Measurements from ENCODE around the gene UNC13C.

Gene UNC13C

GRCh38 chr15:54567408-54568035 is 589.3 kb downstream of the UNC13C start:
- DNase-seq (ENCODE audit: low read depth in 2 of 2), result no peak

- no peak for DNase-seq (ENCODE audit: low read depth in 2 of 2)
These were observed 590.1 kb downstream of the UNC13C start for GRCh38 chr15:54568381-54568780.

GRCh38 chr15:54571576-54571975 is 593.3 kb downstream of the UNC13C start:
- no peak for DNase-seq (ENCODE audit: low read depth in 2 of 2)

GRCh38 chr15:54575586-54575985 is 597.3 kb downstream of the UNC13C start:
- DNase-seq (ENCODE audit: low read depth in 2 of 2), result no peak

GRCh38 chr15:54576298-54576935 is 598.2 kb downstream of the UNC13C start:
- no peak for DNase-seq (ENCODE audit: low read depth in 2 of 2)

- no peak for DNase-seq (ENCODE audit: low read depth in 2 of 2)
These were observed 599.4 kb downstream of the UNC13C start for GRCh38 chr15:54577476-54578250.

GRCh38 chr15:54579855-54580254 is 601.6 kb downstream of the UNC13C start:
- no peak for DNase-seq (ENCODE audit: low read depth in 2 of 2)

GRCh38 chr15:54580643-54581042 is 602.4 kb downstream of the UNC13C start:
- DNase-seq (ENCODE audit: low read depth in 2 of 2), result no peak

- DNase-seq (ENCODE audit: low read depth in 2 of 2), result no peak
These were observed 604.8 kb downstream of the UNC13C start for GRCh38 chr15:54582863-54583643.

GRCh38 chr15:54585063-54585462 is 606.8 kb downstream of the UNC13C start:
- no peak for DNase-seq (ENCODE audit: low read depth in 2 of 2)

GRCh38 chr15:54594115-54594514 is 615.9 kb downstream of the UNC13C start:
- DNase-seq (ENCODE audit: low read depth in 2 of 2), result no peak

GRCh38 chr15:54599386-54599785 is 621.1 kb downstream of the UNC13C start:
- no peak for DNase-seq (ENCODE audit: low read depth in 2 of 2)

- no peak for DNase-seq (ENCODE audit: low read depth in 2 of 2)
These were observed 626.8 kb downstream of the UNC13C start for GRCh38 chr15:54605043-54605442.

GRCh38 chr15:54605556-54605955 is 627.3 kb downstream of the UNC13C start:
- no peak for DNase-seq (ENCODE audit: low read depth in 2 of 2)

GRCh38 chr15:54608876-54609835 is 630.9 kb downstream of the UNC13C start:
- DNase-seq (ENCODE audit: low read depth in 2 of 2), result no peak

GRCh38 chr15:54618120-54618519 is 639.9 kb downstream of the UNC13C start:
- no peak for DNase-seq (ENCODE audit: low read depth in 2 of 2)

- DNase-seq (ENCODE audit: low read depth in 2 of 2), result no peak
These were observed 640.9 kb downstream of the UNC13C start for GRCh38 chr15:54619180-54619579.

- no peak for DNase-seq (ENCODE audit: low read depth in 2 of 2)
These were observed 642.7 kb downstream of the UNC13C start for GRCh38 chr15:54620916-54621315.

- no peak for DNase-seq (ENCODE audit: low read depth in 2 of 2)
These were observed 657.9 kb downstream of the UNC13C start for GRCh38 chr15:54636147-54636546.

- DNase-seq (ENCODE audit: low read depth in 2 of 2), result no peak
These were observed 660.4 kb downstream of the UNC13C start for GRCh38 chr15:54638666-54639065.

GRCh38 chr15:54640873-54641272 is 662.6 kb downstream of the UNC13C start:
- no peak for DNase-seq (ENCODE audit: low read depth in 2 of 2)
